Smooth muscle cell (in vitro differentiated cells): Measurements from ENCODE around the gene KRT3. TPM values are rescaled to one million over a fixed set of nuclear protein-coding genes. Genes with fewer than 3 reads are reported as not detected.

Experiments used
- DNase-seq: peaks from one replicate; lab custom pipeline; 2025; ENCODE audit not compliant: unreplicated experiment; lab: John Stamatoyannopoulos, UW
- H2AFZ ChIP-seq: fragments of 200-600 bp; sonication (generic); 2 replicates; pipeline ENCODE4 v1.6.0; 2016; ENCODE audit warnings: antibody characterized with exemption, low read depth, mild to moderate bottlenecking
- H3F3A ChIP-seq: fragments of 200-600 bp; sonication (generic); 2 replicates; pipeline ENCODE4 v1.6.0; 2017; ENCODE audit warnings: antibody characterized with exemption, low read depth
- H3K27ac ChIP-seq: fragments of 200-600 bp; sonication (generic); 2 replicates; pipeline ENCODE4 v1.5.1; 2016; ENCODE audit warnings: low read depth, mild to moderate bottlenecking
- H3K27me3 ChIP-seq: fragments of 200-600 bp; sonication (generic); 2 replicates; pipeline ENCODE4 v1.6.1; 2016; ENCODE audit warnings: low read depth, mild to moderate bottlenecking
- H3K36me3 ChIP-seq: fragments of 200-600 bp; sonication (generic); 2 replicates; pipeline ENCODE4 v1.5.1; 2016; ENCODE audit warnings: low read depth
- H3K4me1 ChIP-seq: fragments of 200-600 bp; sonication (generic); 2 replicates; pipeline ENCODE4 v1.5.1; 2016; ENCODE audit warnings: low read depth
- H3K4me2 ChIP-seq: fragments of 200-600 bp; sonication (generic); 2 replicates; pipeline ENCODE4 v1.6.0; 2016; ENCODE audit warnings: mild to moderate bottlenecking
- H3K4me3 ChIP-seq: fragments of 200-600 bp; sonication (generic); 2 replicates; pipeline ENCODE4 v1.5.1; 2016; ENCODE audit warnings: mild to moderate bottlenecking
- H3K79me2 ChIP-seq: fragments of 200-600 bp; sonication (generic); 2 replicates; pipeline ENCODE4 v1.6.0; 2016; ENCODE audit warnings: low read depth, mild to moderate bottlenecking
- H3K9ac ChIP-seq: fragments of 200-600 bp; sonication (generic); 2 replicates; pipeline ENCODE4 v1.6.0; 2016; ENCODE audit warnings: low read depth
- H3K9me3 ChIP-seq: fragments of 200-600 bp; sonication (generic); replicated peaks from 2 replicates; pipeline ENCODE4 v1.5.1; 2016; ENCODE audit warnings: low read depth
- H4K20me1 ChIP-seq: fragments of 200-600 bp; sonication (generic); 2 replicates; pipeline ENCODE4 v1.6.0; 2016; ENCODE audit warnings: low read depth
- WGBS: methylation state at CpG from one replicate; pipeline ENCODE4 v1.1.7; 2016; ENCODE audit warnings: low lambda C conversion rate; 5-methylcytosine and 5-hydroxymethylcytosine counted together
- polyA plus RNA-seq: library from polyadenylated mRNA; unstranded; fragments of >200 nt; fragmentation: Nextera tagmentation; extraction: Ambion mirVana; gene quantifications from 2 replicates; pipeline ENCODE4 v1.2.1, GENCODE V29; 2016
- total RNA-seq: library from RNA; depleted of rRNA; stranded (reverse); fragments of >200 nt; gene quantifications from 2 replicates; pipeline ENCODE4 v1.2.3, GENCODE V29; 2014
- TF ChIP-seq, protein P1 (sequence below): fragments of 200-600 bp; sonication (generic); IDR thresholded peaks from 2 replicates; pipeline ENCODE4 v1.5.1; 2017; ENCODE audit warnings: borderline replicate concordance, mild to moderate bottlenecking, antibody characterized with exemption; ENCODE audit not compliant: insufficient read depth, poor library complexity, severe bottlenecking

KRT3 gene
- total and polyA plus RNA-seq, 2 experiments from 2014 or later = not detected

DNA sequence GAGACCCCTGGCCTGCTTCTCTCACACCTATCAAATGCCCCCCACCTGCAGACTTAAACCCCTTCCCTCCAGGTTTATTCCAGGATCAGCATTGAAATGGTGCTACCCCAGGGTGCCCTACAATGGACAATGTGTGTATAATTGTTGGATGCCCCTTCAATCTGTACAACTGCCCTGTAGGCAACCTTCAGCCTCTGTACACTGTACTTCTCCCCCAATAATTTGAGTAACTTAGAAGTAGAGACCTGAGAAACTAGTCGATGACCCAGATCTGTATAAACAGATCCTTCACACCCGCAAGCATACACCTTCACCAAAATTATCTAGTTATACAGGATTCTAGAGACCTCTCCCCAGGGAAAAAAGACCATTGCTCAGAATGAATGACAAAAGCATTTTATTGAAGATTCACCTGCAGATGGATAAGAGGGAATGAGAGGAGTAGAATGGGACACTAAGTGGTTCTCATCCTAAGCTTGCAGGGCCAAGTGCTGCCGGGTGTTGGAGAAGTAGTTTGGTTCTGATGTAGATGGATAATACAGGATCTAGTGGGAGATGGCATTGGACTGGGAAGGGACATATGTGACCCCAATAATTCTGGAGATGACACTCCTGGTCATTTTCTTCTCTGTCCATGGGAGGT lies 10.4 kb upstream of the KRT3 start:
- no peaks in the 10 kb centered on the region for H3K4me1 ChIP-seq
- H2AFZ ChIP-seq = no peak overlapping the region
- no peaks in the 10 kb centered on the region for H3F3A ChIP-seq
- H3K27me3 ChIP-seq = peaks cover 26% of the 10 kb centered on the region
- H3K9ac ChIP-seq = no peak overlapping the region
- H3K36me3 ChIP-seq = no peaks in the 10 kb centered on the region
- TF ChIP-seq, protein P1, sequence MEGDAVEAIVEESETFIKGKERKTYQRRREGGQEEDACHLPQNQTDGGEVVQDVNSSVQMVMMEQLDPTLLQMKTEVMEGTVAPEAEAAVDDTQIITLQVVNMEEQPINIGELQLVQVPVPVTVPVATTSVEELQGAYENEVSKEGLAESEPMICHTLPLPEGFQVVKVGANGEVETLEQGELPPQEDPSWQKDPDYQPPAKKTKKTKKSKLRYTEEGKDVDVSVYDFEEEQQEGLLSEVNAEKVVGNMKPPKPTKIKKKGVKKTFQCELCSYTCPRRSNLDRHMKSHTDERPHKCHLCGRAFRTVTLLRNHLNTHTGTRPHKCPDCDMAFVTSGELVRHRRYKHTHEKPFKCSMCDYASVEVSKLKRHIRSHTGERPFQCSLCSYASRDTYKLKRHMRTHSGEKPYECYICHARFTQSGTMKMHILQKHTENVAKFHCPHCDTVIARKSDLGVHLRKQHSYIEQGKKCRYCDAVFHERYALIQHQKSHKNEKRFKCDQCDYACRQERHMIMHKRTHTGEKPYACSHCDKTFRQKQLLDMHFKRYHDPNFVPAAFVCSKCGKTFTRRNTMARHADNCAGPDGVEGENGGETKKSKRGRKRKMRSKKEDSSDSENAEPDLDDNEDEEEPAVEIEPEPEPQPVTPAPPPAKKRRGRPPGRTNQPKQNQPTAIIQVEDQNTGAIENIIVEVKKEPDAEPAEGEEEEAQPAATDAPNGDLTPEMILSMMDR = no peak
- no peak overlapping the region for H3K4me3 ChIP-seq
- no peaks in the 10 kb centered on the region for H3K9me3 ChIP-seq
- H3K79me2 ChIP-seq = no peaks in the 10 kb centered on the region
- no peak for DNase-seq
- no peaks in the 10 kb centered on the region for H4K20me1 ChIP-seq
- no peak overlapping the region for H3K4me2 ChIP-seq
- H3K27ac ChIP-seq = no peak overlapping the region
- WGBS = 97% methylated on average over 3 of the region's 3 CpGs

DNA sequence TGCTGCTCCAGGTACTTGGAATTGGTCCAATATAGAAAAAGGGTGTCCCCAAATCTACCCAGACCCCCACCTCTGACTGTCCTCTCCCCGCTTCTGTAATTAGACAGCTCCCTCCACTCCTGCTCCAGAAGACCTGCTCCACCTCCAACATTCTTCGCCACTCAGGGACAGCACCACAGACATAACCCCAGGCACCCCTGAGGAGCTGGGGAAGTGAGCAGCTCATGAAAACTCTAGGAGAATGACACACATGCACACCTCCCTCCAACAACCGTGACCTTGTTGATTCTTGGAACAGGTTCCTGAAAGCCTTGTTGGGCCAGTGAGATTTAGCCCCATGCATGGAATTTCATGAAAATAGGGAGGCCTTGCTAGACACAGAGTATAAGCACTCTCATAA lies 9.8 kb upstream of the KRT3 start:
- H3K4me1 ChIP-seq = no peaks in the 10 kb centered on the region
- H3K27me3 ChIP-seq = peaks cover 22% of the 10 kb centered on the region
- 69% methylated on average over 3 of the region's 3 CpGs for WGBS

DNA sequence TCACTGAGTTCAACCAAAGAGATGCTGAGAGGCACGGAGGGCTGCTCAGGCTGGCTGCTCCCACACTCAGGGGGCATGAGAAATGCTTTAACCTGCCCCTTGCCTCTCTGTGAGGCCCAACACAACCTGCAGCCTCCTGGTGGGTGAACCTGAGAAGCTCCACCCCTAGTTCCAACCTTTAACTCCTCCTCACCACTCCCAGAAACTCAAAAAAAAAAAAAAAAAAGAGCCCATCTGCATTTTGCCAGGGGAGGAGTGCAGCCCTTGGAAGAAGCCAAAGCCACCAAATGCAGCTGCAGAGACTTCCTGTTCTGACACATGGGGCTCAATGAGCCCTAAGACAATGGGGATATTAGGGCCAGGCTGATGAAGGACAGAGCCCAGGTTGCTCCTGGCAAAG lies 9.1 kb upstream of the KRT3 start:
- Histone ChIP-seq H3F3A (no peaks in the 10 kb centered on the region), H3K36me3 (no peaks in the 10 kb centered on the region), H3K4me2 (no peak overlapping the region), H3K4me3 (no peak overlapping the region), H3K27ac (no peak overlapping the region), H3K27me3 (peaks cover 18% of the 10 kb centered on the region), H4K20me1 (no peaks in the 10 kb centered on the region), H2AFZ (no peak overlapping the region), H3K9ac (no peak overlapping the region), H3K4me1 (no peaks in the 10 kb centered on the region), H3K79me2 (no peaks in the 10 kb centered on the region), H3K9me3 (no peaks in the 10 kb centered on the region)
- WGBS = 6% methylated on average over 1 of the region's 1 CpG
- no peak for DNase-seq
- TF ChIP-seq, protein P1 = no peak

More for the DNA sequence above, 9.8 kb upstream of the KRT3 start:
- Histone ChIP-seq H3K36me3 (no peaks in the 10 kb centered on the region), H3F3A (no peaks in the 10 kb centered on the region), H3K4me2 (no peak overlapping the region), H3K9ac (no peak overlapping the region), H2AFZ (no peak overlapping the region), H3K4me3 (no peak overlapping the region), H3K27ac (no peak overlapping the region), H3K9me3 (no peaks in the 10 kb centered on the region), H3K79me2 (no peaks in the 10 kb centered on the region), H4K20me1 (no peaks in the 10 kb centered on the region)
- no peak for DNase-seq
- TF ChIP-seq, protein P1 = no peak

DNA sequence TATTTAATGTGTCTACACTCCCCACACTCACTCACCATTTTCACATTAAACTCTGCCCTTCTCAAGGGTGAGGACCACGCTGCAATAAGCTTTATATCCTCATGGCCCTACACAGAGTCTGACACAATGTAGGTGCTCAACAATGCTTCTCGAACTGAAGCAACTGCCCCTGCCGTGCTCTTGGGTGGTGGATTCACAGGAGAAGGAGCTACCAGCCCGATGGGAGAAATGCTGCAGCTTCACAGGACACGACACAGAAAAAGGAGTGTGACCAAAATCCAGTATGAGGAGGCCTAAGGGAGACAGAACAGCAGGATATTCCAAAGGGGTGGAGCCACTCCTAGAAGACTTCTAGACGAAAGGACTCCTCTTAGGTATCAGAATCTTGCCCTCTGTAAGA lies 6.5 kb upstream of the KRT3 start:
- H3K9me3 ChIP-seq = no peaks in the 10 kb centered on the region
- H3F3A ChIP-seq = no peaks in the 10 kb centered on the region
- no peaks in the 10 kb centered on the region for H3K27me3 ChIP-seq
- DNase-seq = no peak
- no peaks in the 10 kb centered on the region for H4K20me1 ChIP-seq
- H3K9ac ChIP-seq = no peak overlapping the region
- H3K36me3 ChIP-seq = no peaks in the 10 kb centered on the region
- no peak overlapping the region for H3K4me3 ChIP-seq
- no peak overlapping the region for H3K4me2 ChIP-seq
- no peak overlapping the region for H3K27ac ChIP-seq
- WGBS = 72% methylated on average over 6 of the region's 6 CpGs
- H2AFZ ChIP-seq = no peak overlapping the region
- no peaks in the 10 kb centered on the region for H3K79me2 ChIP-seq
- TF ChIP-seq, protein P1 = no peak
- H3K4me1 ChIP-seq = no peaks in the 10 kb centered on the region
